Measurements from ENCODE around the gene MTRR.

GRCh38 chr5:7852988-7853387 lies 16.0 kb upstream of the MTRR start:
- TF ChIP-seq MYBL2 (CRISPR knock-in tag; IDR thresholded peaks at IDR 0.05) = no peak
- no peak for TF ChIP-seq CTCF (IDR thresholded peaks at IDR 0.05)
- TF ChIP-seq FOXP4 (CRISPR knock-in tag; IDR thresholded peaks at IDR 0.05) = no peak
- TF ChIP-seq ESRRA (CRISPR knock-in tag; IDR thresholded peaks at IDR 0.05; ENCODE audit: borderline replicate concordance) = no peak
- no peak for TF ChIP-seq AFF4 (CRISPR knock-in tag; IDR thresholded peaks at IDR 0.05; ENCODE audit: borderline replicate concordance)

All from WTC11 (cell line).